ENCODE data around the gene THRB.

The THRB gene

DNA sequence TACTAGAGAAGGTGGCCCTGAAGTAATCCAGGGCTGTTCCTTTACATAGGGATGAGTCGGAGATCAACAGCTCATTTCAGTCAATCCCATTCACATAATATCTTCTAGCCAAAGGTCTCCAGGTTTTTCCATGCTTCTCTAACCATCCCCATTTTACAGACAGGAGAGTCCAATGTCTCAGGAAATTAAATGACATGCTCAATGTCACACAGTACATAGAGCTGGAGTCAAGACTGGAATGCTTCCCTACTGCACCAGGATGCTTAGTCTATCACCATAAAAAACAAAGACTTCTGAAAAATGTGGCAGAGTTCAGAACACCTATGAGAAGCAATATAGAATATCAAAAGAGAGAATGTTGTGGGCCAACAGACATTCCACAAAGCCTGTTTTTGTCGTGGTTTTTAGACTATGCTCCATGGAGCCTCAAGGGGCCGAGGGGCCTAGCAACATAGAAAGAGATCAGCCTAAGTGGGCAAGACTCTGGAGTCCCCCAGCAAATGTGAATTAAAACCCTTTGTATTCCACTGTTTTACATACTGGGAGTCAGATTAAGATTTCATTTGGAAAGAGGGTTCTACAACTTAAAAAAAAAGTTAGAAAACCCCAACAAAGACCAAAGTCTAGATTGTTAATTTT, 122.0 kb downstream of the THRB start:
- Histone ChIP-seq H4K20me1 (ENCODE audit: insufficient read depth, low read length, poor library complexity, severe bottlenecking) (no peaks in the 10 kb centered on the region), H3K79me2 (ENCODE audit: insufficient read depth, low read length) (no peaks in the 10 kb centered on the region), H3K9ac (ENCODE audit: low read depth, low read length, poor library complexity, severe bottlenecking) (no peak overlapping the region), H3K4me2 (ENCODE audit: low read depth, low read length, poor library complexity, severe bottlenecking) (no peak overlapping the region), H3K9me3 (ENCODE audit: insufficient read depth, low read depth, low read length) (no peaks in the 10 kb centered on the region), H3K4me1 (ENCODE audit: insufficient read depth, low read length, poor library complexity, severe bottlenecking) (no peaks in the 10 kb centered on the region), H3K36me3 (ENCODE audit: insufficient read depth, low read length) (no peaks in the 10 kb centered on the region), H3K9me2 (replicated peaks; ENCODE audit: low read depth, low read length) (no peaks in the 10 kb centered on the region), H2AFZ (ENCODE audit: low read length) (no peak overlapping the region), H3K4me3 (ENCODE audit: low read length, poor library complexity, severe bottlenecking) (no peak overlapping the region), H3F3A (ENCODE audit: low read depth) (no peaks in the 10 kb centered on the region), H3K27me3 (ENCODE audit: insufficient read depth, low read length, poor library complexity, severe bottlenecking) (no peaks in the 10 kb centered on the region)
- TF ChIP-seq, protein P1, sequence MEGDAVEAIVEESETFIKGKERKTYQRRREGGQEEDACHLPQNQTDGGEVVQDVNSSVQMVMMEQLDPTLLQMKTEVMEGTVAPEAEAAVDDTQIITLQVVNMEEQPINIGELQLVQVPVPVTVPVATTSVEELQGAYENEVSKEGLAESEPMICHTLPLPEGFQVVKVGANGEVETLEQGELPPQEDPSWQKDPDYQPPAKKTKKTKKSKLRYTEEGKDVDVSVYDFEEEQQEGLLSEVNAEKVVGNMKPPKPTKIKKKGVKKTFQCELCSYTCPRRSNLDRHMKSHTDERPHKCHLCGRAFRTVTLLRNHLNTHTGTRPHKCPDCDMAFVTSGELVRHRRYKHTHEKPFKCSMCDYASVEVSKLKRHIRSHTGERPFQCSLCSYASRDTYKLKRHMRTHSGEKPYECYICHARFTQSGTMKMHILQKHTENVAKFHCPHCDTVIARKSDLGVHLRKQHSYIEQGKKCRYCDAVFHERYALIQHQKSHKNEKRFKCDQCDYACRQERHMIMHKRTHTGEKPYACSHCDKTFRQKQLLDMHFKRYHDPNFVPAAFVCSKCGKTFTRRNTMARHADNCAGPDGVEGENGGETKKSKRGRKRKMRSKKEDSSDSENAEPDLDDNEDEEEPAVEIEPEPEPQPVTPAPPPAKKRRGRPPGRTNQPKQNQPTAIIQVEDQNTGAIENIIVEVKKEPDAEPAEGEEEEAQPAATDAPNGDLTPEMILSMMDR (conservative IDR thresholded peaks at IDR 0.05; ENCODE audit: low read length) = no peak
- TF ChIP-seq EZH2phosphoT487 (IDR thresholded peaks at IDR 0.05; ENCODE audit: borderline replicate concordance) = no peak

DNA sequence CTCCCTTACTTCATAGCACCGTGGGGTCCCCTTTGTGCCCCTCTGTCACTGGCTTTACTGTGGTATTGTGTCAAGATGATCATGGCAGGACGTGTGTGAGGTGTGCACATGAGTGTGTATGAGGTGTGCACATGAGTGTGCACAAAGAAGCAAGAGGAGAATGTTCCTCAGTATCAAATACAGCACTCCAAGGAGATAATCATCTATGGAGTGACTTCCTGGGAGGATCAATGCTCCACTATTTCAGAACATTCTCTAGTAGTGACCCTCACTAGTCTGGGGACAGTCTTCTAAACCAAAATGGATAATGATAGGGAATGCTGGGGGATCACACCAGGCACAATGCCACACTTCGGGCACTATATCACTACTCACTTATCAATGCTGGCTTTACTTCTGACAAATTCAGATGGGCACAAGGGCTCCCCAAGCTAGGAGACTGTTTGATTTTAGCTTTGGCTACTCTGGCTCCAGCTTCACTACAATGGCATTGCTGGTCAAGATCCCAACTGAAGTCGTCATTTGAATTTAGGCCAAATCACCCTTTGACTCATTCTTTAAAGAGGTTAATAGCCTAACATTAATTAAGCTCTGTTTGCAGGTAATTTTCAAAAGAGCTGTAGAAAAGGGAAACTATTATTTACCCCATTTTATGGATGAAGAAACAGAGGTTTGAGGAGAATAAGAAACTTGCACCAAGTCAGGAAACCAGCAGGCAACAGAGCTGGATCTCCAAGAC, 124.1 kb downstream of the THRB start:
- no peaks in the 10 kb centered on the region for H3K79me2 ChIP-seq (ENCODE audit: insufficient read depth, low read length)
- H3K36me3 ChIP-seq (ENCODE audit: insufficient read depth, low read length) = no peaks in the 10 kb centered on the region
- H3K4me1 ChIP-seq (ENCODE audit: insufficient read depth, low read length, poor library complexity, severe bottlenecking) = no peaks in the 10 kb centered on the region
- no peak overlapping the region for H3K4me3 ChIP-seq (ENCODE audit: low read length, poor library complexity, severe bottlenecking)
- H3K9me3 ChIP-seq (ENCODE audit: insufficient read depth, low read depth, low read length) = no peaks in the 10 kb centered on the region
- no peak overlapping the region for H3K4me2 ChIP-seq (ENCODE audit: low read depth, low read length, poor library complexity, severe bottlenecking)
- no peaks in the 10 kb centered on the region for H3K27me3 ChIP-seq (ENCODE audit: insufficient read depth, low read length, poor library complexity, severe bottlenecking)
- TF ChIP-seq, protein P1 (conservative IDR thresholded peaks at IDR 0.05; ENCODE audit: low read length) = no peak
- no peak for TF ChIP-seq EZH2phosphoT487 (IDR thresholded peaks at IDR 0.05; ENCODE audit: borderline replicate concordance)
- no peaks in the 10 kb centered on the region for H4K20me1 ChIP-seq (ENCODE audit: insufficient read depth, low read length, poor library complexity, severe bottlenecking)
- no peaks in the 10 kb centered on the region for H3K9me2 ChIP-seq (replicated peaks; ENCODE audit: low read depth, low read length)
- no peak overlapping the region for H2AFZ ChIP-seq (ENCODE audit: low read length)
- no peak overlapping the region for H3K9ac ChIP-seq (ENCODE audit: low read depth, low read length, poor library complexity, severe bottlenecking)
- H3F3A ChIP-seq (ENCODE audit: low read depth) = no peaks in the 10 kb centered on the region

DNA sequence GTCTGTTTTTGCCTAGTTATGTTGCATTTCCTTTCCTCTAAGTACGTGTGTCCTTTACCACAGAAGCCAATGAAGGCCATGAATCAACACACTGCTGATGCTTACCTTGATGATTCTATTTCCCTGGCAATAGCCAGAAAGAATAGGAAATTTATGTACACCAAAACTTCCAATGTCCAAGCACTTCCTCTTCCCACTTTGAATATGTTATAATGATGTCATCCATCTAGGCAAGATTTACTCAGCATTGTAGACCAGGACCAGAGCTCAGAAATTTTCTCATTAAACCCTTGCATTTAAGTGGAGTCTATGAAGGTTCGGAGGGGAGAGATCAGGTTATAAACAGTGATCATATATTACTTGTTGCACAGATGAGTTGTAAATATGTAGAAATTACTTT, 126.0 kb downstream of the THRB start:
- H2AFZ ChIP-seq (ENCODE audit: low read length) = no peak overlapping the region
- no peaks in the 10 kb centered on the region for H3K27me3 ChIP-seq (ENCODE audit: insufficient read depth, low read length, poor library complexity, severe bottlenecking)
- H3K4me3 ChIP-seq (ENCODE audit: low read length, poor library complexity, severe bottlenecking) = no peak overlapping the region
- H3K9me2 ChIP-seq (replicated peaks; ENCODE audit: low read depth, low read length) = no peaks in the 10 kb centered on the region
- H3K9me3 ChIP-seq (ENCODE audit: insufficient read depth, low read depth, low read length) = no peaks in the 10 kb centered on the region
- no peak overlapping the region for H3K4me2 ChIP-seq (ENCODE audit: low read depth, low read length, poor library complexity, severe bottlenecking)
- H3K79me2 ChIP-seq (ENCODE audit: insufficient read depth, low read length) = no peaks in the 10 kb centered on the region
- no peaks in the 10 kb centered on the region for H3F3A ChIP-seq (ENCODE audit: low read depth)
- H4K20me1 ChIP-seq (ENCODE audit: insufficient read depth, low read length, poor library complexity, severe bottlenecking) = no peaks in the 10 kb centered on the region
- no peak for TF ChIP-seq EZH2phosphoT487 (IDR thresholded peaks at IDR 0.05; ENCODE audit: borderline replicate concordance)
- TF ChIP-seq, protein P1 (conservative IDR thresholded peaks at IDR 0.05; ENCODE audit: low read length) = no peak
- H3K36me3 ChIP-seq (ENCODE audit: insufficient read depth, low read length) = no peaks in the 10 kb centered on the region
- H3K4me1 ChIP-seq (ENCODE audit: insufficient read depth, low read length, poor library complexity, severe bottlenecking) = no peaks in the 10 kb centered on the region
- H3K9ac ChIP-seq (ENCODE audit: low read depth, low read length, poor library complexity, severe bottlenecking) = no peak overlapping the region

Measured in Loucy (cell line).